GM12891 (cell line): ENCODE data around the gene MIPEP.
"Not testable (repeated sequence)": the region's sequence is repeated elsewhere in the genome, so short reads cannot be mapped to it uniquely, and the experiment has no call there.

Experiments used
- DNase-seq: peaks from one replicate; pipeline ENCODE4 v3.0.0; 2011; ENCODE audit warnings: low spot score; ENCODE audit not compliant: insufficient read length
- FAIRE-seq: peaks from 2 replicates; lab custom pipeline; 2011; peaks lifted over from hg19 to GRCh38; lab: Jason Lieb, UNC
- PAX5 ChIP-seq: IDR thresholded peaks from 2 replicates; pipeline ENCODE4 v1.6.1; 2011; ENCODE audit warnings: low read length, moderate library complexity, mild to moderate bottlenecking; ENCODE audit not compliant: insufficient read depth, severe bottlenecking
- POLR2A ChIP-seq: IDR thresholded peaks from 2 replicates; pipeline ENCODE4 v1.6.1; 2011; ENCODE audit warnings: low read depth, low read length, control low read depth
- POLR2AphosphoS5 ChIP-seq: IDR thresholded peaks from 2 replicates; pipeline ENCODE4 v1.6.1; 2011; ENCODE audit warnings: low read depth, low read length, control low read depth
- POU2F2 ChIP-seq: IDR thresholded peaks from 2 replicates; pipeline ENCODE4 v1.6.1; 2011; ENCODE audit warnings: low read depth, mild to moderate bottlenecking, control low read depth, low read length, moderate library complexity
- SPI1 ChIP-seq: IDR thresholded peaks from 2 replicates; pipeline ENCODE4 v1.6.1; 2011; ENCODE audit warnings: low read depth, low read length, control low read depth
- TAF1 ChIP-seq: IDR thresholded peaks from 2 replicates; pipeline ENCODE4 v1.6.1; 2011; ENCODE audit warnings: low read depth, low read length, control low read depth

Gene MIPEP

GRCh38 chr13:23912469-23912868 lies 23.3 kb upstream of the MIPEP start:
- no peak for DNase-seq
- no peak for FAIRE-seq
- TF ChIP-seq SPI1: no peak
- no peak for TF ChIP-seq PAX5
- TF ChIP-seq POLR2A: no peak
- TF ChIP-seq POLR2AphosphoS5: no peak

DNA sequence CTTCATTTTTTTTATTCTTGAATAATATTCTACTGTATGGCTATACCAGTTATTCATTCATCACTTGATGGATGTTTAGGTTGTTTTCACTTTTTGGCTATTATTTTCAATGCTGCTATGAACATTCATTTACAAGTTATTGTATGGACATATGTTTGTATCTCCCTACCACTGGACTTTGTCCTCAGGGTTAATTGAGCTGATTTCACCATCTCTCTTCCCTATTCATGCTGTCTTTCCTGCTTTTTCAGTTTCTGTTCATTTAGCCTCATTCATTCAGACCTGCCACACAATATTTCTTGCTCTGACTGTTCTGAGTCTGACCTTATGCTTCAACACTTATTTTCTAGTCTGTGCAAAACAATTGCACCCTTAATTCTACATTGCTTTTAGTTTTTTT lies 20.4 kb upstream of the MIPEP start:
- no peak for DNase-seq
- TF ChIP-seq POU2F2: no peak
- TF ChIP-seq POLR2AphosphoS5: no peak
- TF ChIP-seq SPI1: no peak
- TF ChIP-seq PAX5: no peak
- TF ChIP-seq POLR2A: no peak
- no peak for TF ChIP-seq TAF1
- FAIRE-seq: no peak

DNA sequence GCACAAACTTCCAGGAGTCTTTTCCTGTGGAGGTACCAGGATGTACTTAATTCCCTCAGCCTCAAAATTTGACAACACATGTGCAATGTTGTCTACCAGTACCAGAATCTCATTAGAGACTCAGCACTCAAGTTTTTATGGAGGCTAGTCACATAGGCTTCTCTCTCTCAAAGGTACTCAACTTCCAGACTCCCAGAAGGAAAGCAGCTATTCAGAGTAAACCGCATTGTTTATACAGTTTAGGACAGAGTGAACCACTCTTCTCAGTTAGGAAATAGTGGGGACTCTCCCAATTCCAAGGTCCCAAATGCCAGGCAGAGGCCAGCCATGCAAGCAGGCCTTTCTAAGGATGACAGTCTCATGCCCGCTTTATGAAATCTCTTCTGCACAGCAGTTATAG lies 16.6 kb upstream of the MIPEP start:
- FAIRE-seq (no peak), DNase-seq (no peak)
- no peak for TF ChIP-seq POU2F2
- TF ChIP-seq PAX5: no peak
- no peak for TF ChIP-seq SPI1
- no peak for TF ChIP-seq POLR2AphosphoS5
- no peak for TF ChIP-seq POLR2A
- TF ChIP-seq TAF1: no peak

DNA sequence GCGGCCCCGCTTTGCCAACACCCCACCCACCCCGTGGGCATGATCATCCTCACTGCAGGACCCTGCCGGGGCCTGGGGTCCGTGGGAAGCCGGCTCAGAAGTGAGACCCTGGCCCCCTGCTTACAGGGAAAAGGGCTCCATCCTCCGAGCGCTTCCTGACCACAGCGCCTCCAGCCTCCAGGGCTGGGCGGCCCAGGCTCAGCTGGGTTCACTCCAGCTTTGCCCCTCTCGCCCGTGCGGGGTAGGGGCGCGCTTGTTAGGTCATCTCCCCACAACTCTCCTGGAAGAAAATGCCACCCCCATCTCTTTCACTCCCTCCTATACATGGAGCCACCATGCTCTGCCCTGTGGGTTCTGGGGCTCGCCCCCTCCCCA lies 14.7 kb upstream of the MIPEP start:
- DNase-seq (no peak), FAIRE-seq (peak; percentile 40)
- TF ChIP-seq PAX5 (no peak), POU2F2 (no peak), POLR2A (no peak), POLR2AphosphoS5 (no peak), SPI1 (no peak), TAF1 (no peak)

DNA sequence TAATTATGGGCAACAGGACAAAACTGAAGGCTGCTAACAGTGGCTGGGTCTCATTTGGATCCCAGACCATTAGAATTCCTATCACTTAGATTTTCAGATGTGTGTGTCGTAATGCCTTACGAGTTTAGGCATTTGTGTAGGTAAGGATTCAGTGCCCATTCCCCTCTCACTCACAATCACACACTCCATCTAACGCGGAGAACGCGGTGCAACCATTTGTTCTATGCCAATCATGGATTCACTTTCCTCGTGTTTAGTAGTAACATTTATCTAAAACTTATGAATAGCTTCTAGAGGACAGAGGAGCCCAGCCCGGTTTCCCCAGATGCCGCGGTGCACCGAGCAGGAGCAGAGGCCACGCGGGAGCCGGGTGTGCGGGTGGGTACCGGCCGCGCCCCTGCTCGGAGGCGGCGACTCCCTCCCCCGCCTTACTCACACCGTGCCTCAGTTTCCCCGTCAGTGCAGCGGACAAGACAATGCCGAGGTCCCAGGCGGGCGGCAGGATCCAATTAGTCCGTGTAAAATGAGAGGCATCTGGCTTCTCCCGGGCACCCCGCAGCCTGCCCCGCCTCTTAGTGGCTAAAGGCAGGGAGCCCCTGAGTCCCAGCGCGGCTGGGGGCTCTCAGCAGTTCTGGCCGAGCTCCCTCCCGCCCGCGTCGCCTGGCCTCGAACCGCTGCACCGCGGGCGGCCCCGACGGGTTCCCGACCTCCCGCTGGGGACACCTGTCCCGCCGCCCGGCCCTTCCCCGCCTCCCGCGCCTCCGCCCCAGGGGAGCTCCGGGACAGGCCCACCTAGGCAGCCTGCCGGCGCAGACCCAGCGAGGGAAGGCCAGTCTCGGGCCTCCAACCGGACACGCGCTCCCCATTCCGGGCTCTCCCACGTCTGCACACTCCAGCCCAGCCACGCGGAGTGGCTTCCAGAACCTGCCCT lies 14.0 kb upstream of the MIPEP start:
- no peak for FAIRE-seq
- no peak for DNase-seq
- TF ChIP-seq POLR2A: no peak
- TF ChIP-seq SPI1: no peak
- TF ChIP-seq TAF1: no peak
- TF ChIP-seq POU2F2: no peak
- TF ChIP-seq PAX5: no peak
- TF ChIP-seq POLR2AphosphoS5: no peak

DNA sequence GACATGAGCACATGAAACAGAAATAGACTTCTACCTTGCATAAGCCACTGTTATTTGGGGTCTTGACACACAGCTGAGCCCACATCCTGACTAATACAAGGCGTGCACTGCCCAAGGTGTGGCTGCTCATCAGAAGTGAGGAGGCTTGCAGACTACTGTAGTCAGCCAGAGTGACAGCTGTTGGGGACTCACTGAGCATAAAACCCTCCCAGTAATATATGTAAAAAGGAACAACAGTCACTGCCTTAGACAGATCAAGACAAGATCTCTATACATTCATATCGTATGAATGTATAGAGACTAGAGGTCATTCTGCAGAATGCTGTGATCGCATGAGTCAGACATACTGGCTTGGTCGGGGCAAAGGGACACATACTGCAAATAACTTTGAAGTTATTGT lies 12.2 kb upstream of the MIPEP start:
- FAIRE-seq (peak; percentile 80), DNase-seq (no peak)
- TF ChIP-seq POLR2AphosphoS5: no peak
- no peak for TF ChIP-seq SPI1
- TF ChIP-seq PAX5: no peak

GRCh38 chr13:23899555-23899954 lies 10.4 kb upstream of the MIPEP start:
- no peak for FAIRE-seq
- DNase-seq: no peak
- TF ChIP-seq POLR2A (no peak), POU2F2 (no peak), PAX5 (no peak), POLR2AphosphoS5 (no peak), SPI1 (no peak), TAF1 (no peak)

GRCh38 chr13:23898101-23898500 lies 8.9 kb upstream of the MIPEP start:
- TF ChIP-seq SPI1 (no peak), POU2F2 (no peak), PAX5 (no peak), POLR2AphosphoS5 (no peak), TAF1 (no peak), POLR2A (no peak)
- FAIRE-seq (no peak), DNase-seq (no peak)

DNA sequence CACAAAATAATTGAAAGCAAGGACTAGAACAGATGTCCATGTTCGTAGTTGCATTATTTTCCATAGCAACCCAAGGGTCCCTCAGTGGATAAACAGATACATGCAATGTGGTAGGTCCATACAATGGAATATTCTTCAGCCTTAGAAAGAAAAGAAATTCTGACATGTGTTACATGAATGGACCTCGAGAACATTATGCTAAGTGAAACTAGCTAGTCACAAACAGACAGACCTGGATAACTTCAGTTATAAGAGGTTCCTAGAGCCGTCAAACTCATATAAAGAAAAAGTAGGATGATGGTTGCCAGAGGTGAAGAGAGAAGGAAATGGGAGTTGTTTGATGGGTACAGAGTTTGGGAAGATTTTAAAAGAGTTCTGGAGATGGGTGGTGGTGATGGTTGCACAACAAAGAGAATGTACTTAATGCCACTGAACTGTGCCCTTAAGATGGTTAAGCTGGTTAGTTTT lies 8.3 kb upstream of the MIPEP start, which contains the start of gene C1QTNF9B:
Gene C1QTNF9B (minus strand): TSS at position 51 of the 468 bp plus-strand sequence.
- not testable (repeated sequence) for FAIRE-seq, DNase-seq

- FAIRE-seq: not testable (repeated sequence)
Observed at GRCh38 chr13:23894746-23895145, 5.5 kb upstream of the MIPEP start.

GRCh38 chr13:23893791-23894190 lies 4.6 kb upstream of the MIPEP start:
- not testable (repeated sequence) for FAIRE-seq, DNase-seq

More at GRCh38 chr13:23894746-23895145, 5.5 kb upstream of the MIPEP start:
- not testable (repeated sequence) for DNase-seq
